ENCODE data around the gene FBXO4.

- TF ChIP-seq CTCF (IDR thresholded peaks at IDR 0.05; ENCODE audit: poor library complexity) (no peak), EZH2 (IDR thresholded peaks at IDR 0.05; ENCODE audit: borderline replicate concordance) (no peak)
These were observed 53.6 kb downstream of the FBXO4 start for GRCh38 chr5:41978676-41979075.
